Activated naive CD4-positive, alpha-beta T cell treated with Interleukin-2 at 50 U/mL for 16 hours (primary cell): ENCODE results near the gene ZNF552.
"Not testable (repeated sequence)": the region's sequence is repeated elsewhere in the genome, so short reads cannot be mapped to it uniquely, and the experiment has no call there.

Experiments used
- DNase-seq: peaks from one replicate; pipeline ENCODE4 v3.0.0-alpha.2; 2020

ZNF552 gene

GRCh38 chr19:57814505-57815246, at the start of gene ZNF552:
ZNF552 (minus strand) TSS chr19:57814913; CDS start chr19:57814743, 170 bp downstream.
- DNase-seq: peak; percentile 78

GRCh38 chr19:57862351-57862750, 47.6 kb upstream of the ZNF552 start:
- DNase-seq: not testable (repeated sequence)

- DNase-seq: not testable (repeated sequence)
These were observed 39.4 kb upstream of the ZNF552 start for GRCh38 chr19:57854117-57854516.

- not testable (repeated sequence) for DNase-seq
These were observed 37.3 kb upstream of the ZNF552 start for GRCh38 chr19:57851812-57852603.

- peak; percentile 5 for DNase-seq
These were observed 35.9 kb upstream of the ZNF552 start for GRCh38 chr19:57850553-57851017.

GRCh38 chr19:57849666-57850473, 35.2 kb upstream of the ZNF552 start, which contains the start of gene ZNF587:
ZNF587 (plus strand) TSS chr19:57849859; CDS start chr19:57850039, 180 bp downstream.
- DNase-seq: peak; percentile 79

GRCh38 chr19:57849162-57849665, 34.5 kb upstream of the ZNF552 start:
- not testable (repeated sequence) for DNase-seq

GRCh38 chr19:57847164-57847563, 32.5 kb upstream of the ZNF552 start:
- DNase-seq: not testable (repeated sequence)

GRCh38 chr19:57841122-57841763, 26.5 kb upstream of the ZNF552 start:
- no peak for DNase-seq

GRCh38 chr19:57838622-57839191, 24.0 kb upstream of the ZNF552 start:
- DNase-seq: not testable (repeated sequence)

GRCh38 chr19:57836991-57837390, 22.3 kb upstream of the ZNF552 start:
- DNase-seq: not testable (repeated sequence)

- DNase-seq: peak; percentile 37
These were observed 15.4 kb upstream of the ZNF552 start, which contains the start of gene ZNF587B for GRCh38 chr19:57830071-57830602. ZNF587B (plus strand) TSS chr19:57830299; CDS start chr19:57830529, 230 bp downstream.

- DNase-seq: no peak
These were observed 14.6 kb upstream of the ZNF552 start for GRCh38 chr19:57829316-57829715.

- DNase-seq: no peak
These were observed 10.8 kb upstream of the ZNF552 start for GRCh38 chr19:57825511-57825910.

- DNase-seq: not testable (repeated sequence)
These were observed 8.9 kb upstream of the ZNF552 start for GRCh38 chr19:57823608-57824007.

- DNase-seq: not testable (repeated sequence)
These were observed 8.4 kb upstream of the ZNF552 start for GRCh38 chr19:57823155-57823554.

- not testable (repeated sequence) for DNase-seq
These were observed 6.8 kb upstream of the ZNF552 start for GRCh38 chr19:57821501-57821900.

- DNase-seq: not testable (repeated sequence)
These were observed 6.4 kb upstream of the ZNF552 start for GRCh38 chr19:57821095-57821494.

- DNase-seq: no peak
These were observed 5.9 kb upstream of the ZNF552 start for GRCh38 chr19:57820599-57820998.

- DNase-seq: peak; percentile 83
These were observed 4.9 kb upstream of the ZNF552 start for GRCh38 chr19:57819475-57820148.

GRCh38 chr19:57818378-57818777, 3.7 kb upstream of the ZNF552 start:
- no peak for DNase-seq
